MM.1S (cell line): Measurements from ENCODE around the gene MRPL48.

Experiments used
- EZH2 ChIP-seq: fragments of 300-600 bp; sonication (generic); optimal IDR thresholded peaks from 2 replicates; pipeline ENCODE3; 2017; ENCODE audit warnings: low read depth, mild to moderate bottlenecking, antibody characterized with exemption, low read length, mixed read lengths
- TF ChIP-seq, protein P1 (sequence below): fragments of 300-600 bp; sonication (generic); IDR thresholded peaks from 2 replicates; pipeline ENCODE4 v1.5.1; 2016; ENCODE audit warnings: antibody characterized with exemption, low read length, mixed read lengths

DNA sequence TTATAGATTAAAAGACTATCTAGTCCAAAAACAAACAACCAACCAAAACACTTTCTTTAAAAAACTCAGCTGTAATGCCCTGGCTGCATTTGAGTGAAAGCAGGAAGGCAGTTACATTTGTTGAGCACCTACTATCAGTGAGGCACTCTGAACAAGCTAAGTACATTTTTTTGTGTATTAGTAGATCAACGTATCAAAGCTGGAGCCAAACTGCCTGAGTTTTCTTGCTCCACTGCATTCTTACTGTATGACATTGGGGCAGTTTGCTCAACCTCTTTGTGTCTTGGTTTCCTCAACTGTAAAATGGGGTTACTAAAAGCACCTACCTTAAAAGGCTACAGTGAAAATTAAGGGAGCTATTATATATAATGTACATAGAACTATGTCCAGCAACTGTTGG is 67.0 kb downstream of the MRPL48 start:
- TF ChIP-seq, protein P1, sequence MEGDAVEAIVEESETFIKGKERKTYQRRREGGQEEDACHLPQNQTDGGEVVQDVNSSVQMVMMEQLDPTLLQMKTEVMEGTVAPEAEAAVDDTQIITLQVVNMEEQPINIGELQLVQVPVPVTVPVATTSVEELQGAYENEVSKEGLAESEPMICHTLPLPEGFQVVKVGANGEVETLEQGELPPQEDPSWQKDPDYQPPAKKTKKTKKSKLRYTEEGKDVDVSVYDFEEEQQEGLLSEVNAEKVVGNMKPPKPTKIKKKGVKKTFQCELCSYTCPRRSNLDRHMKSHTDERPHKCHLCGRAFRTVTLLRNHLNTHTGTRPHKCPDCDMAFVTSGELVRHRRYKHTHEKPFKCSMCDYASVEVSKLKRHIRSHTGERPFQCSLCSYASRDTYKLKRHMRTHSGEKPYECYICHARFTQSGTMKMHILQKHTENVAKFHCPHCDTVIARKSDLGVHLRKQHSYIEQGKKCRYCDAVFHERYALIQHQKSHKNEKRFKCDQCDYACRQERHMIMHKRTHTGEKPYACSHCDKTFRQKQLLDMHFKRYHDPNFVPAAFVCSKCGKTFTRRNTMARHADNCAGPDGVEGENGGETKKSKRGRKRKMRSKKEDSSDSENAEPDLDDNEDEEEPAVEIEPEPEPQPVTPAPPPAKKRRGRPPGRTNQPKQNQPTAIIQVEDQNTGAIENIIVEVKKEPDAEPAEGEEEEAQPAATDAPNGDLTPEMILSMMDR, result no peak
- no peak for TF ChIP-seq EZH2
